Measurements from ENCODE around the gene ESYT3.
"Not testable (repeated sequence)": the region's sequence is repeated elsewhere in the genome, so short reads cannot be mapped to it uniquely, and the experiment has no call there.

Gene ESYT3

GRCh38 chr3:138497851-138498250 lies 63.4 kb downstream of the ESYT3 start:
- Histone ChIP-seq H3K4me1 (ENCODE audit: control insufficient read depth in 2 of 2, insufficient read depth in 2 of 2, low read length in 2 of 2) (no peaks in the 10 kb centered on the region), H3K9ac (ENCODE audit: low read depth in 1 of 2, low read length in 2 of 2) (no peak overlapping the region), H3K36me3 (ENCODE audit: control insufficient read depth in 2 of 2, insufficient read depth in 2 of 2, low read length in 2 of 2) (peaks cover 7 to 11% of the 10 kb centered on the region in 2 donors), H3K27ac (ENCODE audit: low read depth in 2 of 2, low read length in 2 of 2) (no peak overlapping the region), H3K27me3 (ENCODE audit: control insufficient read depth in 2 of 2, insufficient read depth in 2 of 2, low read length in 2 of 2) (no peaks in the 10 kb centered on the region), H3K9me3 (ENCODE audit: control insufficient read depth in 2 of 2, low read length in 2 of 2) (no peaks in the 10 kb centered on the region), H3K4me3 (ENCODE audit: low read length in 2 of 2) (no peak overlapping the region)

- Histone ChIP-seq H3K27ac (ENCODE audit: low read depth in 2 of 2, low read length in 2 of 2) (no peak overlapping the region), H3K9me3 (ENCODE audit: control insufficient read depth in 2 of 2, low read length in 2 of 2) (no peaks in the 10 kb centered on the region), H3K4me1 (ENCODE audit: control insufficient read depth in 2 of 2, insufficient read depth in 2 of 2, low read length in 2 of 2) (no peaks in the 10 kb centered on the region), H3K36me3 (ENCODE audit: control insufficient read depth in 2 of 2, insufficient read depth in 2 of 2, low read length in 2 of 2) (peaks cover under 1 to 4% of the 10 kb centered on the region in 2 donors), H3K9ac (ENCODE audit: low read depth in 1 of 2, low read length in 2 of 2) (no peak overlapping the region), H3K27me3 (ENCODE audit: control insufficient read depth in 2 of 2, insufficient read depth in 2 of 2, low read length in 2 of 2) (no peaks in the 10 kb centered on the region), H3K4me3 (ENCODE audit: low read length in 2 of 2) (no peak overlapping the region)
Observed at GRCh38 chr3:138498991-138499390, 64.6 kb downstream of the ESYT3 start.

- Histone ChIP-seq H3K9me3 (ENCODE audit: control insufficient read depth in 2 of 2, low read length in 2 of 2) (no peaks in the 10 kb centered on the region), H3K4me1 (ENCODE audit: control insufficient read depth in 2 of 2, insufficient read depth in 2 of 2, low read length in 2 of 2) (no peaks in the 10 kb centered on the region)
Observed at GRCh38 chr3:138507524-138507923, 73.1 kb downstream of the ESYT3 start.

GRCh38 chr3:138509586-138509985 lies 75.2 kb downstream of the ESYT3 start:
- Histone ChIP-seq H3K36me3 (ENCODE audit: control insufficient read depth in 2 of 2, insufficient read depth in 2 of 2, low read length in 2 of 2) (peaks cover 0 to 2% of the 10 kb centered on the region in 2 donors), H3K4me1 (ENCODE audit: control insufficient read depth in 2 of 2, insufficient read depth in 2 of 2, low read length in 2 of 2) (no peaks in the 10 kb centered on the region), H3K9me3 (ENCODE audit: control insufficient read depth in 2 of 2, low read length in 2 of 2) (no peaks in the 10 kb centered on the region), H3K27ac (ENCODE audit: low read depth in 2 of 2, low read length in 2 of 2) (no peak overlapping the region), H3K9ac (ENCODE audit: low read depth in 1 of 2, low read length in 2 of 2) (no peak overlapping the region), H3K27me3 (ENCODE audit: control insufficient read depth in 2 of 2, insufficient read depth in 2 of 2, low read length in 2 of 2) (no peaks in the 10 kb centered on the region), H3K4me3 (ENCODE audit: low read length in 2 of 2) (no peak overlapping the region)

More at GRCh38 chr3:138507524-138507923, 73.1 kb downstream of the ESYT3 start:
- no peaks in the 10 kb centered on the region for H3K27me3 ChIP-seq (ENCODE audit: control insufficient read depth in 2 of 2, insufficient read depth in 2 of 2, low read length in 2 of 2)
- no peak overlapping the region for H3K9ac ChIP-seq (ENCODE audit: low read depth in 1 of 2, low read length in 2 of 2)
- H3K4me3 ChIP-seq (ENCODE audit: low read length in 2 of 2) = no peak overlapping the region
- peaks cover 0 to 2% of the 10 kb centered on the region in 2 donors for H3K36me3 ChIP-seq (ENCODE audit: control insufficient read depth in 2 of 2, insufficient read depth in 2 of 2, low read length in 2 of 2)
- no peak overlapping the region for H3K27ac ChIP-seq (ENCODE audit: low read depth in 2 of 2, low read length in 2 of 2)

GRCh38 chr3:138511945-138512344 lies 77.5 kb downstream of the ESYT3 start:
- no peaks in the 10 kb centered on the region for H3K27me3 ChIP-seq (ENCODE audit: control insufficient read depth in 2 of 2, insufficient read depth in 2 of 2, low read length in 2 of 2)
- H3K4me1 ChIP-seq (ENCODE audit: control insufficient read depth in 2 of 2, insufficient read depth in 2 of 2, low read length in 2 of 2) = no peaks in the 10 kb centered on the region
- H3K4me3 ChIP-seq (ENCODE audit: low read length in 2 of 2) = no peak overlapping the region
- H3K36me3 ChIP-seq (ENCODE audit: control insufficient read depth in 2 of 2, insufficient read depth in 2 of 2, low read length in 2 of 2) = peaks cover 0 to 2% of the 10 kb centered on the region in 2 donors
- H3K9ac ChIP-seq (ENCODE audit: low read depth in 1 of 2, low read length in 2 of 2) = no peak overlapping the region
- H3K9me3 ChIP-seq (ENCODE audit: control insufficient read depth in 2 of 2, low read length in 2 of 2) = no peaks in the 10 kb centered on the region
- H3K27ac ChIP-seq (ENCODE audit: low read depth in 2 of 2, low read length in 2 of 2) = no peak overlapping the region

- Histone ChIP-seq H3K4me1 (ENCODE audit: control insufficient read depth in 2 of 2, insufficient read depth in 2 of 2, low read length in 2 of 2) (no peaks in the 10 kb centered on the region), H3K27ac (ENCODE audit: low read depth in 2 of 2, low read length in 2 of 2) (no peak overlapping the region), H3K4me3 (ENCODE audit: low read length in 2 of 2) (no peak overlapping the region), H3K9me3 (ENCODE audit: control insufficient read depth in 2 of 2, low read length in 2 of 2) (no peaks in the 10 kb centered on the region), H3K27me3 (ENCODE audit: control insufficient read depth in 2 of 2, insufficient read depth in 2 of 2, low read length in 2 of 2) (no peaks in the 10 kb centered on the region), H3K9ac (ENCODE audit: low read depth in 1 of 2, low read length in 2 of 2) (no peak overlapping the region), H3K36me3 (ENCODE audit: control insufficient read depth in 2 of 2, insufficient read depth in 2 of 2, low read length in 2 of 2) (no peaks in the 10 kb centered on the region)
Observed at GRCh38 chr3:138513090-138513843, 78.9 kb downstream of the ESYT3 start.

- not testable (repeated sequence) for H3K9me3 ChIP-seq (ENCODE audit: control insufficient read depth in 2 of 2, low read length in 2 of 2); H3K4me3 ChIP-seq (ENCODE audit: low read length in 2 of 2); H3K9ac ChIP-seq (ENCODE audit: low read depth in 1 of 2, low read length in 2 of 2); H3K36me3 ChIP-seq (ENCODE audit: control insufficient read depth in 2 of 2, insufficient read depth in 2 of 2, low read length in 2 of 2); H3K4me1 ChIP-seq (ENCODE audit: control insufficient read depth in 2 of 2, insufficient read depth in 2 of 2, low read length in 2 of 2); H3K27me3 ChIP-seq (ENCODE audit: control insufficient read depth in 2 of 2, insufficient read depth in 2 of 2, low read length in 2 of 2); H3K27ac ChIP-seq (ENCODE audit: low read depth in 2 of 2, low read length in 2 of 2)
Observed at GRCh38 chr3:138521445-138521844, 87.0 kb downstream of the ESYT3 start.

All from mucosa of rectum (tissue), 2 donors.